ENCODE results near the gene KRT13.

The KRT13 gene

GRCh38 chr17:41539979-41540701 lies 34.7 kb upstream of the KRT13 start:
- Histone ChIP-seq H3K9me3 (no peaks in the 10 kb centered on the region), H3K4me1 (ENCODE audit: control insufficient read depth in 1 of 2, insufficient read depth in 1 of 2, low read depth in 1 of 2, low read length in 1 of 2) (no peaks in the 10 kb centered on the region), H3K27me3 (peaks cover 41% of the 10 kb centered on the region), H3K36me3 (no peaks in the 10 kb centered on the region), H3K4me3 (ENCODE audit: low read depth in 1 of 2, low read length in 1 of 2) (no peak overlapping the region), H3K27ac (no peak overlapping the region)
- TF ChIP-seq CTCF (IDR thresholded peaks at IDR 0.05), result no peak

GRCh38 chr17:41539071-41539492 lies 33.7 kb upstream of the KRT13 start:
- Histone ChIP-seq H3K27me3 (peaks cover 50% of the 10 kb centered on the region), H3K27ac (no peak overlapping the region), H3K9me3 (no peaks in the 10 kb centered on the region), H3K4me1 (ENCODE audit: control insufficient read depth in 1 of 2, insufficient read depth in 1 of 2, low read depth in 1 of 2, low read length in 1 of 2) (no peaks in the 10 kb centered on the region), H3K36me3 (no peaks in the 10 kb centered on the region), H3K4me3 (ENCODE audit: low read depth in 1 of 2, low read length in 1 of 2) (no peak overlapping the region)
- no peak for TF ChIP-seq CTCF (IDR thresholded peaks at IDR 0.05)

- H3K27me3 ChIP-seq, result peaks cover 55% of the 10 kb centered on the region
- no peak for TF ChIP-seq CTCF (IDR thresholded peaks at IDR 0.05)
- no peak overlapping the region for H3K27ac ChIP-seq
- H3K4me1 ChIP-seq (ENCODE audit: control insufficient read depth in 1 of 2, insufficient read depth in 1 of 2, low read depth in 1 of 2, low read length in 1 of 2), result no peaks in the 10 kb centered on the region
- no peak overlapping the region for H3K4me3 ChIP-seq (ENCODE audit: low read depth in 1 of 2, low read length in 1 of 2)
- no peaks in the 10 kb centered on the region for H3K9me3 ChIP-seq
- no peaks in the 10 kb centered on the region for H3K36me3 ChIP-seq
These were observed 33.2 kb upstream of the KRT13 start for GRCh38 chr17:41538565-41538991.

- Histone ChIP-seq H3K9me3 (no peaks in the 10 kb centered on the region), H3K4me1 (ENCODE audit: control insufficient read depth in 1 of 2, insufficient read depth in 1 of 2, low read depth in 1 of 2, low read length in 1 of 2) (no peaks in the 10 kb centered on the region), H3K27me3 (peaks cover 57% of the 10 kb centered on the region), H3K4me3 (ENCODE audit: low read depth in 1 of 2, low read length in 1 of 2) (no peak overlapping the region), H3K36me3 (no peaks in the 10 kb centered on the region), H3K27ac (no peak overlapping the region)
- TF ChIP-seq CTCF (IDR thresholded peaks at IDR 0.05), result no peak
These were observed 32.6 kb upstream of the KRT13 start for GRCh38 chr17:41537990-41538389.

- Histone ChIP-seq H3K4me1 (ENCODE audit: control insufficient read depth in 1 of 2, insufficient read depth in 1 of 2, low read depth in 1 of 2, low read length in 1 of 2) (no peaks in the 10 kb centered on the region), H3K27ac (no peak overlapping the region), H3K4me3 (ENCODE audit: low read depth in 1 of 2, low read length in 1 of 2) (no peak overlapping the region), H3K36me3 (no peaks in the 10 kb centered on the region), H3K9me3 (no peaks in the 10 kb centered on the region), H3K27me3 (peaks cover 58% of the 10 kb centered on the region)
- no peak for TF ChIP-seq CTCF (IDR thresholded peaks at IDR 0.05)
These were observed 32.2 kb upstream of the KRT13 start for GRCh38 chr17:41537614-41537954.

Measured in neutrophil (primary cell).